Measurements from ENCODE around the gene CD46.
A peak's percentile ranks its signal among the peaks of the same experiment; 100 is the strongest.

CD46 gene

DNA sequence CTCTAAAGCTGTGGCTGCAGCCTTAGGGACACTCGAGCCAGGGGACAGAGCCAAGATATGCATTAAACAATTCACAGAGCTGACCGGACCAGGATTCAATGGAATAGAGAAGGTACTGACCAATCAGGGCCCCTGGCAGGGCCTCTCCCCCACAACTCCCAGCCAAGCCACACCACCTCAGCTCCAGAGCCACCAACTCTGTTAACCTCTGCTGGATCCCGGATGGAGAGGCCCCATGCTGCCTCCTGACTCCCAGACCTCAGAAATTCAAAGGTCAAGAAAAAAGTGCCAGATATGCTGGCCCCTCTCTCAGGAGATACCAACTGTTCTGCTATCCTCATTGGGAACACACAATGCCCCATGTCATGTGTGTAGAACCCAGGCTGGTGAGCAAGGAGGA lies 62.1 kb downstream of the CD46 start:
- no peak for DNase-seq (ENCODE audit: low spot score)

DNA sequence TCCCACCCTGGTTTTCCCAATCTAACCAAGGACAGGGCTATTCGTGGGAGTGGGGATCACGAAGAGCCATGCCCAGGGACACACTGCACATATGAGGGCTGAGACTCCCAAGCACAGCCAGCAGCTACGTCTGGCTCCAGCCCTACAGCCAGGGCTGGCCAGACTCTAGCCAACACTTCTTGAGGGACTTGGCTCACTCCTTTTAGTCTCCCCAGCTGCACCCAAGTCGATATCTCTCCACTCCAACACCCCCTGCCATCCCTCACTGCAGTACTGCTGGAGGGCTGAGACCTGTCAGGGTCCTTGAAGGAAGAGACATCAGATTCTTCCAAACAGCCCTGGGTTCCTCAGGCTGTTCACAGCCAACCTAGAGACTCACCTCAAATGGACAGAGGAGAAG lies 62.6 kb downstream of the CD46 start:
- no peak for DNase-seq (ENCODE audit: low spot score)

DNA sequence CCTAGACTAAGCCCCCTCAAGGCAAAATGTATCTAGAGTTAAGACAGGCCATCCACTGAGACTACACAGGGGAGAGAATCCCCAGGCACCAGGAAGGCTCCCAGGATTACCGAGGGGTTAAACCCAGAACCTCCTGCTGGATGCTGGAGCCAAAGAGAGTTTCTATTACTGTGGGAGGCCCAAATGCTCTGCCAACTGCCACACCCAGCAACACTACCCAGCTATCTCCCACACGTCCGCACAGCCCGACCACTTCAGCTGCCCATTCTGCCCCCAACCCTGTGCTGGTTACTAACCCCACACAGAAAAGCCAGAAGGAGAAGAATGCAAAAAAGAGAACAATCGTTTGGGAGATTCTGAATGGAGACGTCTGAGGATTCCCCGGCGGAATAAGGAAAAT lies 63.6 kb downstream of the CD46 start:
- DNase-seq (ENCODE audit: low spot score), result no peak

DNA sequence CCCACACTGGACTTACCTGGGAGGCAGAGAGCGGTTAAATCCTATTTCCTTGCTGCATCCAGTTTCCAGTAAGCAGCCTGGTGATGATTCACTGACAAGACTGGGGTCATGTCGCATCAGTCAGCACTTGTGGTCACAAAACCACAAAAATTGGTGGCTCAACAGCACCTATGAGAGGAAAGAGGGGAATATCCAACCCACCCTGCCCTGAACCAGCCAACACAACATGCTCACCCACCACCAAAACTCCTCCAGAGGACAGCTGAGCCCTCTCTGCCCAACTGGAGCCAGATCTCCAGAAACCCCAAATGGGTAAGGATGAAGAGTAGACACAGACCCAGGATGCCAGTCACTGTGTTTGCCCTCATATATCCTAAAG lies 64.0 kb downstream of the CD46 start:
- DNase-seq (ENCODE audit: low spot score), result no peak

DNA sequence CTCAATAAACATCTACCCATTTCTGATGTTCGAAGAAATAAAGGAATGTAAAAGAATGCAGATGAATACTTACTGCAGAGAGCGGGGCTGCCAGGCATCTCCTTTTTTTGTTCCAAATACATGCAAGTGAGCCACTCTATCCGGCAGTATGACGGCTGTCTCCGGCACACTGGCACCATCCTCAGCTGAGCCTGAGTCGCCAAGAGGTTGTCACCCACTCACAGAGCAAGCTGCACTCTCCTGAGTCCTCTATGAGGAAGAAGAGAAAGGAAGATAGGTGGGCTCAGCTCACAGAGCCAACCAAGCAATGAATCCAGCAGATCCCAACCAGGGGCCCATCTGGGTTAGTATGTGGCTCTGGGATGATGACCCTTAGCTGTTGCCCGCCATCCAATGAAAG lies 65.3 kb downstream of the CD46 start:
- no peak for DNase-seq (ENCODE audit: low spot score)

DNA sequence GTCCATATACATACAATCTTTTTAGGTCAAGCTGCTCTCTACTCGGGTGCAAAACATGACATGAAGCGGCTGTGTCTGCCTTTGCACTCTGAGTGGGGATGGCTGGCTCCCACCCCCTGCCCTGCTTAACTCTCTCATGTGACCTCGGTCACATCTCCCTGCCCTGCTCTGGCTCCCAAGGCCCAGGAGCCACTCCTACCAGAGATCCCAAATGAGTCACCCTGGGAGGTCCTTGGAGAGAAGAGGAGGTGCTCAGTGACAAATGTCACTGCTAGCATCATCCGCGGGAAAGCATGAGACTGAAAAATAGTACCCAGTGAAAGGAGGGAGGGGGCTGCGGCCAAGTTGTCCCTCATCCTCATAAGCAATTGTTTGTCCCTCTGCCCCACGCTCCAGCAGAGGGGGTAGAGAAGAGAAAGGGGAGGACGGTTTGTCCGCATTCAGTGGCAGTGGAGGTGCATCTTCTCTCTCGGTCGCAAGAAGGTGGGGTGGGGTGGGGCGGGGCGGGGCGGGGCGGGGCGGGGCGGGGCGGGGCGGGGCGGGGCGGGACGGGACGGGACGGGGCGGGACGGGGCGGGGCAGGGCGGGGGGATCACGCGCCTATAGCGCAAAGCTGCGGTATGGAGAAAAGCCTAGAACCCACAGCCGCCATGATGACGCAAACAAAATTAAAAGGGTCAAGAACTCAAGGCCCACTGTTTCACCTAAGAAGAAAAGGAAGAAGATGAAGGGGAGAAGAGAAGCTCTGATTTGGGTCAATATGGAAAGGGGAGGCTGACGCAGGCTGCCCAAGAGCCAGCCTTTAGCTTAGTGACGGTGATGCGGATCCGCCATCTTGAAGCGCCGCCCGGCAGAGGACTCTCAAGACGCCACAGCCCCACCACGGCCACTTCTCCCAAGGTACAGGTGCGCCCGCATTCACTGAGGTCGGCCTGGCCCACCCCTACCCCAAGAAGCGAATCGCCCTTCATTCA lies 66.2 kb downstream of the CD46 start:
- no peak for DNase-seq (ENCODE audit: low spot score)

DNA sequence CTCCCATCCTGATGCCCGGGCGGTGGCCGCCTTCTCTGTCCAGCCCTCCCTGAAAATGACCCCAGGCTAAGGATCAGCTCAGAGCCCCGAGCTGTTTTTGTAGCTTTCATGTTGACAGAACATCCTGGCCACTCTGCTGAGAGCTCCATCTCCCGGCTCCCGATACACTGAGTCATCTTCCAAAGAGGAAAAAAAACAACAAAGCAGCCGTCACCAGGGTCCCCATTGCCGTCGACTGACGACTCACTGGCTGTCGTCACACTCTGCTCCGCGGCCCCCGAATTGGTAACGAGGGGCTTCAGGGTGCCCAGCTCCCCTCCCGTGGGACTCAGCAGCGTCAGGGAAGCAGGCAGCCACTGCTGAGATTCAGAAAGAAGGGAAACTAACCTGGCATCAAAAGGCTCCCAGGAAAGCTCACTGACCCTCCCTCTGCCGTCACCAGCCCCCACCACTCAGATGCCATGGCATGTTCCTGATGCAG lies 67.2 kb downstream of the CD46 start:
- DNase-seq (ENCODE audit: low spot score), result no peak

DNA sequence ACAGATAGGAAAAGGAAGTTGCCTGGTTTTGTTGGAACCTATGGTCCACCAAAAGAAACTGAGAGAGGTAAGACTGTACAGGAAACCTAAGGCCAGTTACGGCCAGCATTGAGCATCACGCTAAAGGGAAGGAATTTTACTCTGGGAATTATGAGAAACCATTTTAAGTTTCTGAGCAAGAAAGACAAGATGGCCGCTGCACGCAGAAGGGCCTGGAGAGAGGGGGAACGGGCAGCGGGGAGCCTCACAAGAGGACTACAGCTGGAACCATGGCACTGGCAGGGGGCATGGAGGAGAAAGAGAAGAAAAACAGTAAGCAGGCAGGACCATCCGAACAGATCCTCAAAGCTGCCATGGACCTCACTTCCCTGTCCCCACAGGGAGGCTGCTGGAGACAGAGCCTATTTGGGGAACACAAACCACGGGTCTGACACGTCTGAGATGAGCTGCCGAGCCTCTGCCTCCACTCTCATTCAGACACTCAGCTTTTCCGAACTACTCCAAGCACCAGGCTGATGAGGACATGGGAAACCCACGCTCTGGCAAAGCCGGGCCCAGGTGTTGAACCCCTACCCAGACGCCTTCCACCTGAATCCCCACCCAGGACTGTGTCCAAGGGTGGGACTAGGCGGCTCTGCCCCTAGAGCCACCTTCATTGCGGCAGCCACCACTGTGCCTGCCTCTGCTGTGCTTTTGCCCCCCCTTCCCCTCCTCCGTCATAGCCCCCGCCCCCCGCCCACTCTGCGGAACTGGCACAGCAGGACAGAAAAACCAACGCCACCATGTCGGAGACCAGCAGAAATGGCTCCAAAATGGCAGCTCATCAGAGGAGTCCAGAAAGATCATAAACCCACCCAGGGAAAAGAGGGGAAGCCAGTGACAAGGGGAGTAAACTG lies 69.0 kb downstream of the CD46 start:
- DNase-seq (ENCODE audit: low spot score), result no peak

DNA sequence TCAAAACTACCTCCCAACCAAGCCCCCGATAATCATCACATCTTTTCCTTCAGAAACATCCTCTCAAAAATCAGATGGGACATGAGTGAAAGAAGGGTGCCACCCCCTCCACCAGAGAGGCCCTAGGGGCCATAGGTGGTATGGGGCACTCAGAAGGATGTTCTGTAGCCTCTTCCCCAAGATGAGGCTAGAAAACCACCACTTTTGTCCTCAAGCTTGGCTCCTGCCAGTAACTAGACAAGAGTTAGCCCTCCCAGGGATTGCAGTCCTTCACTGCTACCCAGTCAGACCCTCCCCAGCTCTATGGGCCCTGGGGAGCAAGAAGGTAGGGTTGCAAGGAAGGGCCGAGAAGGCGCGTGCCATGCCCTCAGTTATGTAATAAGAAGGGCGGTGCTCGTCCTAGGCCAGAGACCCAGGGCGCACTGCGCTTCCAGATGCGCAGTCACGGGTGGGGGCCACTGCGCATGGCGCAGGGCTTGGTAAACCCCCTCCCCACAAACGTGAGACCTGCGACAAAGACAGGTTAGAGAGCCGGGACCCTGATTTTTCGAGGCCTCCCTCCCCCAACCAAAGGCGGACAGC lies 69.7 kb downstream of the CD46 start:
- no peak for DNase-seq (ENCODE audit: low spot score)

DNA sequence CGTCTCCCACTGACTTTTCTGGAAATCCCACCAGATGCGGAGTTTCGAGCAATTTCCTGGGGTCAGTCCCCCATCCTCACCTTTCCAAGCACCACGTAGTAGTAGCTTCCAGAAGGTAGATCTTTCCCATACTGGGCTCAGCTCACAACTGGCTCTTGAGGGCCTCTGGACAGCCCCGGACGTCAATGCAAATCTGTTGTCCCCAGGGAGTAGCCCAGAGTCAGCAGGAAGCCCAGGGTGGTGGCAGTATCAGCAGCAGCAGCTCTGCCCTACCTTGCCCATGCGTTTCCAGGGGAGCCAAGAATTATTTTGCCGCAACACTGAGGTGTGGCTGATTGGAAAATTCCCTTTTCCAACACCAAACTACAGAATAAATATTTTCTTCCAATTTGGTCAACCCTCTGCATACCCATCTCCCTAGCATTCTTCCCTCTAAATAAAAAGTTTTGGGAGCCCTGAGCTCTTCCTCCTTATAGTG lies 70.3 kb downstream of the CD46 start:
- no peak for DNase-seq (ENCODE audit: low spot score)

DNA sequence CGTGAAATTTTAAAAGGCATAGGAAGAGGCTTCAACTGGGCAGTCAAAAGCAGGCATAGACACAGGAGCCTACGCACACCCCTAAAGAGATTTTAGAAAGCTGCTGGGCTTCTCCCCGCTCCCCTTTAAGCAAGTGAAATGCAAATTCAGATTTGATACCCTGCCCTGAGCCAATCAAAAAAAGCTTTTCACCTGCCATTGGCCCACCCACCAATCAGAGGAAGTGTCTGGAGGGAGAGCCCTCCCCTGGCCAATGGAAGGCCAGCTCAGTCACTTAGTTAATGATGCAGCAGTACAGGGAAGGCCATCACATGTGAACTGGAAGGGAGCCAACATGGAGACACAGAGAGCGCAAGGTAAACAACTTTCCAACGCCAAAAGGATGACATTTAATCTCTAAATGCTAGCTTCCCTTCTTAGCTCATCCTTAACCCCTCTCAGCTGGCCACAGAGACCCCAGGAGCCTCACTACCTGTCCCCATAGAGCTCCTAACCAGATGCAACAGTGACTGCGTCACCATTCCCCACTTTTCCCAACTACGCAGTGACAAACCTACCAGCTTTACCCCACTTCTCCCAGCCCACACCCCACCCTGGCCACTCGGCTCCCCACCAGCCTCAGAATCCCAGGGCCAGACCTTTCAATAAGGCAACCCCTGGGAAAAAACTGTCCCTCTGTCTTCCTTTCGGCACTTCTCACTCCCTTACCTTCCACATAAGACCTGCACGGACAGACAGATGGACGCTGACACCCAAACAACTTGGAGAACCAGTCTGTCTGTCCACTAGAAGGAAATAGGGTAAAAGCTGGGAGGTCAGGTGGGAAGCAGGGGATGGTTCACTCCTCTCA lies 71.0 kb downstream of the CD46 start:
- DNase-seq (ENCODE audit: low spot score), result peak; percentile 98

DNA sequence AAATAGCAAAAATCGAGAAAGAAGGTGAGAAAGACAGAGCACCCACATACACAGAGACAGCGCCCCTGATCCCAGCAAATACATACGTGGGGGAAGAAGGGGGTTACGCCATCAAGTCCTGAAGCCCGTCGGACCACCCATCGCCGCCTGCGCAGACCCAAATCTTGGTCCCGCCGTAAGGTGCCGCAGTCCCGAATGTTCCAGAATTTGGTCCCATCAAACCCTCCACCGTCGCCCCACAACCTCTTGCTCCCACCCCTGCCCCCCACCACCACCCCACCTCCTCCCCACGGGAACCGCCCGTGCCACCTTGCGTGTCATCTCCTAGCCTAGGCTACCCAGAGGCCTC lies 71.7 kb downstream of the CD46 start:
- DNase-seq (ENCODE audit: low spot score), result no peak

DNA sequence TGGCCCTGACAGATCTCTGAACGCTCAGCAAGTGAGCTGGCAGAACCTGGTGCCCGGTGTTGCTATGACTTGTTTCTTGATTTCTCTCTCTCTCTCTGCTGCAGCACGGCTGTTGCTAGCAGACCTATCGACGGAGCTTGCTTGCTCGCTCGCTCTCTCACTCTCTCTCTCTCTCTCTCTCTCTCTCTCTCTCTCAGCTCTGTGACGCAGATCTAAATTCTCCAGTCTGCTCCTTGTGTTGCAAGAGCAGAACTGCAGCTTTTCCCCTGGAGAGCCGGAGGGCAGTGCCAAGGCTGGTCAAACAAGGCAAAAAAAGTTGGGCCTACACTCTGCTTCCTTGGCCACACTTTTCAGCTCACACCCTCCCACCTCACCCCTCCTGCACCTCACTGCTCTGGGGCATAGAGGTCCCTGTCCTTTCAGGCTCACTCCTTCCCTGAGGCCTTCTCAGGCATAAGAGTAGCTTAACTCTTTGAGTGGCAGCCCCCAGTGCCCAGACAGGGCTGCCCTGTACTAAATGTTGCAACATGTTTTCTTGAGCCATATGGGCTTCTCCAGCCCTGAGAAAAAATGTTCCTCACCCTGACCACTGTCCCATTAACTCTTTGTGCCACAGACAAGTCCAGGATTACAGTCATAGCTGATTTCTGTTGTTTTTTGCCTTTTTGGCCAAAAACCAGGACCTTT lies 72.2 kb downstream of the CD46 start:
- DNase-seq (ENCODE audit: low spot score), result peak; percentile 96

DNA sequence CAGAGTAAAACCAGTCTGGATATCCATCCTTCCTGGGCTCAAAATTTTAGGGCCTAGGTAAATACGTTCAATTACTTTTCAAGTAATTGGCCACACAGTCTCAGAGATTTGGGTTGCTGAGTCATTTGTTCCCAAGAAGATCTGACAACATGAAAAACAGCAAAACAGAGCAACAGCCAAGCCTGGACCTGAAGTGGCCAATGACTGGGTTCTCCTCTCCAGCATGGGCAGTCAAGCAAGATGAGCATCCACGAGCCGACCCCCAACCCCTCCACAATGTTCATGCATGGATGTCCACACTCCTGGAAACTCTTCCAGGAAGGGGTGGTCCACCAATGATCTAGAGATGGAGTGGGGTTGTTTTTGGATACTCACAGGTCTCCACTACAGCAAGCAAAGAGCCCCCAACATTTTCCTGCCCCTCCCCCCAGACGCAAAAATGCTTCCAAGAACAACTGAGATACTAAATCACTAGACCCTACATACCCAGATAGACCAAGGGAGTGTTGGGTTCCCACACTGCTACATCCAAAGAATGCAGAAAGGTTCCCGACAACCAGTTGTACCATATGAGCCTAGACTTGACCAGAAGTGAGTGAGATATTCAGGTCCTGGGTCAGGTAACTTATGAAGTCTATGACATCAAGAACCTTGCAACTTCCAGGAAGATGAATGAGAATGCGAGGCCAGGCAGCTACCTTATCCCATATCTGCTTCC lies 73.0 kb downstream of the CD46 start:
- no peak for DNase-seq (ENCODE audit: low spot score)

DNA sequence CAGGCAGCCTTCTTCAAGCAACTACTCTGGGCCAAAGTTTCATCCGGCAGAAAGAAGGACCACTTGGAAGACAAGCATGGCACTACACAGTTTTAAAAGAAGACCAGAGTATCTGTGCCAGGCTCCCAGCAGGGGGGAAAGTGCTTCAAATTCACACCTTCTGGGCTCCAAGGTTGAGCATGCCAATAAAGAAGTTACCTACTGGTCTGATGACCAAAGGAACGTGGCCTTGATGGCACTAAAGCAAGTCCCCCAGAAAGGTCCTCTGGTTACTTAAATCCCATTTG lies 73.5 kb downstream of the CD46 start:
- DNase-seq (ENCODE audit: low spot score), result no peak

DNA sequence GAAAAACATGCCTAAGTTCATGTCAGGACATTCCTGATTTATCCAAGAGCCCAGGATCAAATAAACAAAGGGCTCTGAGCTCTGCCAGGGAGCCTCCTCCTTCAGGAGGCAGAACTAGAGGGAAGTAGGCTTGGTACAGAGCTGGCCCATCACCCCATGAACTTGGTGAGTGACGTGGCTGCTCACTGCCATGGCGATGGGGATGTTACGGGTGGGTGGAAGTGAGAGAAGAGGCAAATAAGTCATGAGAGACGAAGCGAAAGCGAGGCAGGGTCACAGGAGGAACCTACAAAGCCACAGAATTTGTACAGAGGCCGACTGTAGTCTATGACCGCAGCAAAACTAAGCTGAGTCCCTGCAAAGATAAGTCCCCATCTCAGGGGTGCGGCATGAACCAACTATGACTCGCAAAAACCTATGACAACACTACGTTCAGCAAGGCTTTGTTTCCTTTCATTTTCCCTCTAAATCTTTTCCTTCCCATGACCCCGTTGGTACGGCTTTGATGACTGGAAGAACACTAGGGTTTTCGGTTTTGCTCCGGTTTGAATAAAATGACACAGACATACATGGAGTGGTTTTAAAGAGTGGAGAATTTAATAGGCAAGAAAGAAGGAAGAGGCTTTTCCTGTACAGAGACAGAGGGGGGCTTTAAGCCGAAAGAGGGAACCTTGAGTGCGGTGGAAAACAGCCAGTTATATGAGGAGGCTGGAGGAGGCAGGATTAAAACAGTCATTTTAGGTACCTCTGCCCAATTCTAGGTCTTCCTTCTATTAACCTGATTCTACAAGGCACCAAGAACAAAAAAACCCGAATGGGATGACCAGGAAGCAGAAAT lies 74.1 kb downstream of the CD46 start:
- DNase-seq (ENCODE audit: low spot score), result peak; percentile 74

DNA sequence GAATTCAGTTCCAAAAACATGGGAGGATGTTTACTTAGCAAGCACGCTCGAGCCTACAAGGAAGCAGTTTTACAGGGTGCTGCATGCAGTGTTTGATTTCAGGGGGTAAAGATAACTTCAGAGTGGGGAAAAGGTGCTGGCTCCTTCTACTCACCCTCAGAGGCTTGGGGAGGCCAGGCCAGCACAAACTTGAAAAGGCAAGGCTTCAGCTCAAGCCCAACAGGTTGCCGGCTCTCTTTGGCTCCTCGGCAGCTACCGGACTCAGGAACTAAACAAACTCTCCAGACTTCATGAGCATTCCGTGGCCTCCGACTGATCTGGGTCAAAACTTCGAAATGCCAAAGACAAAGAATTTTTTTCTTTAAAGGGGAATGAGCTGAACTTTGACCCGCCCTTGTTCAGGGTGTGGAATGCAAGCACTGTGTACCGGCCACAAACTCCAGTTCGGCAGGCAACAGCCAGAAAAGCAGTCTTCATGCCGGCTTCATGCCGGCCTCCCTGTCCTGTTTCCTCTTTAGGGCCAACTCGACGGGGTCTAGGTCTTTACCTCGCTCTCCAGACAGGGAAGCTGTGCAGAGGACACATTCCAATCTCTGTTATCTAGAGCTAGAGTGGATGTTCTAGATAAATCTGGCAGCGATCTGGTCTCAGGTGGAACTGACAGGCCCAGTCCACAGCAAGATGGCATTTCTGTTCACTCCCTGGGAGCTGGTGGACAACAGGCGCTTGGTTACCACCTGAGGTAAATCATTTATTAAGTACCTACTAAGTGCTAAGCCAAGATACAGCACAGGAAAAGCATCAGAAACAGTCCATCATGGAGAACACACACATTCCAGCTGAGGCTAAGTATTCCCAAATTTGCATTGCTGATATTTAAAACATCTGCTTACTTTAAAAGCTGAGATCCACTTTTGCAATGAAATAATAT lies 75.0 kb downstream of the CD46 start:
- no peak for DNase-seq (ENCODE audit: low spot score)

DNA sequence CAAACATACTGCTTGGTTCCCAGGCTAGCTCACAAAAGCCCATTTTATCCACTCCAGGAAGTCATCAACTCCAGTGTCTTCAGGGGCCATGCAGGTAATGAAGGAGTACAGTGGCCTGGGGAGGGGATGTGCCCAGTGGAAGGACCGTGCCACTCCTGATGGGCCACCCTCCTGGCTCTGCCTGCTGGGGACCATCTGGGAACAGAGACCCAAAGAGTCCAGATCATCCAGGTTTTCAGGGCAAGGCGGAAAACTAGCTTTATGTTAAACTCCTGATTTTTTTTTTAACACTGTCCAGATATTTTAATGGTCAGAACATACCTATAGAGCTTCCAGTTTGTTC lies 75.6 kb downstream of the CD46 start:
- no peak for DNase-seq (ENCODE audit: low spot score)

DNA sequence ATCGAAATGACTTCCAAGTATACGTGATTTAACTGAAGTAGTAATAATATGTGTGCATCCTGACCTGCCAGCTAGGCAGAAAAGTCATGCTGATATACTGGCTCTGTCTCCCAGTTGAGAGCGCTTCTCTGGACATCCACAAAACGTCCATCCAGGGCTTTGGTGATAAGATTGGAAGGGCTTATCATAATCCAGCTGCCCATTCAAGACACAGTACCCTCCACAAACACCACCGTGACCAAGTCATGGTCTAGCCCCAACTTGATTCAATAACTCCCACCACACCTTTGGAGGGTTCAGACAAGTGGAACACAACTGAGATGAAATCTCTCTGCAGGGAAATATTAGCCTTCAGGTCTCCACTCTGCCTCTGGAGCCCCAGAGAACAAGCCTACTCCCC lies 76.2 kb downstream of the CD46 start:
- no peak for DNase-seq (ENCODE audit: low spot score)

Measured in globus pallidus (tissue), 1 donor.